Ishikawa (cell line): Measurements from ENCODE around the gene INAFM2.

Experiments used
- CEBPB ChIP-seq: IDR thresholded peaks from 2 replicates; pipeline ENCODE4 v1.6.1; 2012
- CREB1 ChIP-seq: IDR thresholded peaks from 2 replicates; pipeline ENCODE4 v1.6.1; 2012; ENCODE audit warnings: low read depth
- EGR1 ChIP-seq: IDR thresholded peaks from 2 replicates; pipeline ENCODE4 v1.6.1; 2012
- EP300 ChIP-seq: IDR thresholded peaks from 2 replicates; pipeline ENCODE4 v1.6.1; 2012; ENCODE audit warnings: borderline replicate concordance
- FOXM1 ChIP-seq: IDR thresholded peaks from 2 replicates; pipeline ENCODE4 v1.6.1; 2012; ENCODE audit warnings: low read depth, borderline replicate concordance
- NFIC ChIP-seq: IDR thresholded peaks from 2 replicates; pipeline ENCODE4 v1.6.1; 2012
- RAD21 ChIP-seq: IDR thresholded peaks from 2 replicates; pipeline ENCODE4 v1.6.1; 2012; ENCODE audit warnings: low read depth
- TAF1 ChIP-seq: IDR thresholded peaks from 2 replicates; pipeline ENCODE4 v1.6.1; 2012; ENCODE audit warnings: low read depth, mild to moderate bottlenecking
- TEAD4 ChIP-seq: IDR thresholded peaks from 2 replicates; pipeline ENCODE4 v1.6.1; 2012
- USF1 ChIP-seq: IDR thresholded peaks from 2 replicates; pipeline ENCODE4 v1.6.1; 2012
- YY1 ChIP-seq: IDR thresholded peaks from 2 replicates; pipeline ENCODE4 v1.6.1; 2012; ENCODE audit warnings: low read depth
- ZBTB7A ChIP-seq: IDR thresholded peaks from 2 replicates; pipeline ENCODE4 v1.6.1; 2012; ENCODE audit warnings: low read depth
- TF ChIP-seq, protein P1 (sequence below): IDR thresholded peaks from 2 replicates; pipeline ENCODE4 v1.6.1; 2012
- TF ChIP-seq, protein P2 (sequence below): IDR thresholded peaks from 2 replicates; pipeline ENCODE4 v1.6.1; 2012; ENCODE audit warnings: low read depth, mild to moderate bottlenecking

INAFM2 gene

GRCh38 chr15:40286061-40286532 lies 37.4 kb upstream of the INAFM2 start:
- TF ChIP-seq NFIC, result no peak
- no peak for TF ChIP-seq YY1
- TF ChIP-seq FOXM1, result no peak
- no peak for TF ChIP-seq TAF1
- no peak for TF ChIP-seq EGR1
- TF ChIP-seq RAD21, result no peak
- TF ChIP-seq ZBTB7A, result no peak
- TF ChIP-seq, protein P1, sequence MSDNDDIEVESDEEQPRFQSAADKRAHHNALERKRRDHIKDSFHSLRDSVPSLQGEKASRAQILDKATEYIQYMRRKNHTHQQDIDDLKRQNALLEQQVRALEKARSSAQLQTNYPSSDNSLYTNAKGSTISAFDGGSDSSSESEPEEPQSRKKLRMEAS, result no peak

- no peak for TF ChIP-seq NFIC
- no peak for TF ChIP-seq CEBPB
- TF ChIP-seq RAD21, result no peak
- TF ChIP-seq, protein P2, sequence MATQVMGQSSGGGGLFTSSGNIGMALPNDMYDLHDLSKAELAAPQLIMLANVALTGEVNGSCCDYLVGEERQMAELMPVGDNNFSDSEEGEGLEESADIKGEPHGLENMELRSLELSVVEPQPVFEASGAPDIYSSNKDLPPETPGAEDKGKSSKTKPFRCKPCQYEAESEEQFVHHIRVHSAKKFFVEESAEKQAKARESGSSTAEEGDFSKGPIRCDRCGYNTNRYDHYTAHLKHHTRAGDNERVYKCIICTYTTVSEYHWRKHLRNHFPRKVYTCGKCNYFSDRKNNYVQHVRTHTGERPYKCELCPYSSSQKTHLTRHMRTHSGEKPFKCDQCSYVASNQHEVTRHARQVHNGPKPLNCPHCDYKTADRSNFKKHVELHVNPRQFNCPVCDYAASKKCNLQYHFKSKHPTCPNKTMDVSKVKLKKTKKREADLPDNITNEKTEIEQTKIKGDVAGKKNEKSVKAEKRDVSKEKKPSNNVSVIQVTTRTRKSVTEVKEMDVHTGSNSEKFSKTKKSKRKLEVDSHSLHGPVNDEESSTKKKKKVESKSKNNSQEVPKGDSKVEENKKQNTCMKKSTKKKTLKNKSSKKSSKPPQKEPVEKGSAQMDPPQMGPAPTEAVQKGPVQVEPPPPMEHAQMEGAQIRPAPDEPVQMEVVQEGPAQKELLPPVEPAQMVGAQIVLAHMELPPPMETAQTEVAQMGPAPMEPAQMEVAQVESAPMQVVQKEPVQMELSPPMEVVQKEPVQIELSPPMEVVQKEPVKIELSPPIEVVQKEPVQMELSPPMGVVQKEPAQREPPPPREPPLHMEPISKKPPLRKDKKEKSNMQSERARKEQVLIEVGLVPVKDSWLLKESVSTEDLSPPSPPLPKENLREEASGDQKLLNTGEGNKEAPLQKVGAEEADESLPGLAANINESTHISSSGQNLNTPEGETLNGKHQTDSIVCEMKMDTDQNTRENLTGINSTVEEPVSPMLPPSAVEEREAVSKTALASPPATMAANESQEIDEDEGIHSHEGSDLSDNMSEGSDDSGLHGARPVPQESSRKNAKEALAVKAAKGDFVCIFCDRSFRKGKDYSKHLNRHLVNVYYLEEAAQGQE, result no peak
- no peak for TF ChIP-seq EP300
- no peak for TF ChIP-seq TEAD4
- no peak for TF ChIP-seq YY1
- TF ChIP-seq ZBTB7A, result no peak
These were observed 36.7 kb upstream of the INAFM2 start for GRCh38 chr15:40286794-40287193.

DNA sequence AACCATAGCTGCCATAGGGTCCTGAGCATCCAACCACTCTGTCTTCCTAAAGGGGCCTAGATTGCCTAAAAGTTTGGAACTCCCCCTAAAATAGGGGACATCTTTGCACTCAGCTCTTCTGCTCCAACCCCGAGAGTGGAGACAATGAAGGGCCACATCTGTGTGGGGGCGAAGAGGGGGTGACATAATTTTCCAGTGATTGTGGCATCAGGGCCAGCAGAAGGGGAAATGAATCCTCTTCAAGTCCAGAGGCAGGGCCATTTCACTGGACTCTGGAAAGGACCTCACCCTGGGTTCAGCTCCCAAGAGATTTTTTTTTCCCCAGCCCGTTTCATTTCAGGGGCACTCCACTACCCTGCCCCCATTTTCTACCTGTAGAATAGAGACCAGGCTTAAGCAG lies 36.0 kb upstream of the INAFM2 start:
- TF ChIP-seq, protein P1, result no peak
- TF ChIP-seq TAF1, result no peak
- no peak for TF ChIP-seq FOXM1
- no peak for TF ChIP-seq USF1
- TF ChIP-seq YY1, result no peak
- TF ChIP-seq EGR1, result no peak
- no peak for TF ChIP-seq RAD21
- no peak for TF ChIP-seq CEBPB
- TF ChIP-seq CREB1, result no peak
- no peak for TF ChIP-seq TEAD4

DNA sequence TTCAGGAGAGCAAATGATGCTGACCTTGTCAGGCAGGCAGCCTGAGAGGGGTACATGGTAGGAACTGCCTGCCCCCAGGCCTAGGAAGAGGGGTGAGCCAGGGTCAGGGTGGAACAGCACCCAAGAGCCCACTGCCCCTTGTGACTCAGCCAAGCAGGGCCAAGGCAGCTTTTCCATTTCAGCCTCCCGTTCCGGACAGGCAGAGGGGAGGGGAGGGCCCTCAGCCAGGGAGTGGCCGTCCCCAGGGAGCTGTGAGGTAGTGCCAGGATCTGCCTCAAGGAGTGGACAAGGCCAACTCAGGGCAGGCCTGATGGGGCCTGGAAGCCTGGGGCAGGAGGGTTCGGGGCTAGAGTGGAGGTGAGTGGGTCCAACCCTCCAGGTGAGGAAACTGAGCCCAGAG lies 35.5 kb upstream of the INAFM2 start:
- TF ChIP-seq, protein P1, result no peak
- TF ChIP-seq EGR1 (no peak), RAD21 (no peak)

DNA sequence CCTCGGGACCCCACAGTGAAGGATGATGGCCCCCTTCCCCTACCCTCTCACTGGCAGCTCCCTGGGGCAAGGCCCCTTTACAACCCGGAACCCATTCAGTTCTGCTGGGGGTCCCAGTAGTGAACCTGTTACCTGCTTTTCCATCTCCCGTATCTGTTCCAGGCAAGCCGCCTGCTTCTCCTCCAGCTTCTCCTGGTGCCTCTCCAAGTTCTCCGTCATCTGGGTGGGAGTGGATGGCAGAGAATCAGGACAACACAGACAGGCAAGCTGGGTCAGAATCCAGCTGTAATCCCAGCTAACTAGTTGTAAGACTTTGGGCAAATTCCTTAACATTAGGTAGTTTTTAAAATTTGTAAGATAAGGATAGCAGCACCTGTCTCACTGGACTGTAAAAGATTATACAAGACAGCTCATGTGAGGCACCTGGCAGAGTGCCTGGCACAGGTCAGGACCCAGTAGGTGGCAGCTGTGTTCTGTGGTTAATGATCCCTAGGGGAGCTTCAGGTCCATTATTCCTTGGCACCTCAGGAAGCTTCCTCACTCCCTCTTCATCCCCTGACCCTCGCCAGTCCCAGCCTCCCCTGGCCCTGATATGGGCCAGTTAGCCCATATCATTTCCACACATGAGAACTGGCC lies 34.2 kb upstream of the INAFM2 start:
- TF ChIP-seq, protein P2, result no peak; the same call in 1 of the 2 replicates
- peak; percentile 64 for TF ChIP-seq NFIC
- no peak for TF ChIP-seq CREB1
- peak; percentile 46 for TF ChIP-seq RAD21
- TF ChIP-seq ZBTB7A, result no peak
- TF ChIP-seq EP300, result no peak
- TF ChIP-seq FOXM1, result no peak

- no peak for TF ChIP-seq RAD21
- TF ChIP-seq CEBPB, result no peak
- no peak for TF ChIP-seq TAF1
- TF ChIP-seq CREB1, result no peak
- no peak for TF ChIP-seq FOXM1
These were observed 33.0 kb upstream of the INAFM2 start for GRCh38 chr15:40290545-40290917.

GRCh38 chr15:40290918-40291574 lies 32.4 kb upstream of the INAFM2 start:
- TF ChIP-seq NFIC (no peak), USF1 (peak; percentile 59; the same call in 1 of the 2 replicates), ZBTB7A (peak; percentile 39; the same call in 1 of the 2 replicates)
- TF ChIP-seq, protein P1, result peak; percentile 93
